ENCODE results near the gene VEGFB.
A peak's percentile ranks its signal among the peaks of the same experiment; 100 is the strongest.

The VEGFB gene

GRCh38 chr11:64235437-64236161, 1.2 kb downstream of the VEGFB start:
- Histone ChIP-seq H3K4me3 (ENCODE audit: low read depth in 1 of 2, low read length in 2 of 2) (peak overlapping the region; percentile 68 to 73), H3K27ac (ENCODE audit: low read depth, low read length) (peak overlapping the region; percentile 80), H3K27me3 (ENCODE audit: control insufficient read depth in 1 of 2, insufficient read depth in 2 of 2, low read length in 2 of 2) (no peaks in the 10 kb centered on the region), H3K9me3 (ENCODE audit: low read length) (no peaks in the 10 kb centered on the region), H3K4me1 (ENCODE audit: insufficient read depth, low read length) (peaks cover 50% of the 10 kb centered on the region), H3K36me3 (ENCODE audit: insufficient read depth, low read length) (peaks cover 20% of the 10 kb centered on the region), H3K9ac (ENCODE audit: low read length) (peak overlapping the region; percentile 68)

GRCh38 chr11:64237484-64237951, 3.1 kb downstream of the VEGFB start:
- Histone ChIP-seq H3K9me3 (ENCODE audit: low read length) (no peaks in the 10 kb centered on the region), H3K27ac (ENCODE audit: low read depth, low read length) (no peak overlapping the region), H3K4me3 (ENCODE audit: low read depth in 1 of 2, low read length in 2 of 2) (no peak overlapping the region), H3K4me1 (ENCODE audit: insufficient read depth, low read length) (peaks cover 33% of the 10 kb centered on the region), H3K27me3 (ENCODE audit: control insufficient read depth in 1 of 2, insufficient read depth in 2 of 2, low read length in 2 of 2) (no peaks in the 10 kb centered on the region), H3K9ac (ENCODE audit: low read length) (no peak overlapping the region), H3K36me3 (ENCODE audit: insufficient read depth, low read length) (peaks cover 20% of the 10 kb centered on the region)

- H3K4me1 ChIP-seq (ENCODE audit: insufficient read depth, low read length): peaks cover 29% of the 10 kb centered on the region
- H3K27ac ChIP-seq (ENCODE audit: low read depth, low read length): no peak overlapping the region
- no peaks in the 10 kb centered on the region for H3K9me3 ChIP-seq (ENCODE audit: low read length)
- no peak overlapping the region for H3K4me3 ChIP-seq (ENCODE audit: low read depth in 1 of 2, low read length in 2 of 2)
- no peaks in the 10 kb centered on the region for H3K27me3 ChIP-seq (ENCODE audit: control insufficient read depth in 1 of 2, insufficient read depth in 2 of 2, low read length in 2 of 2)
- H3K36me3 ChIP-seq (ENCODE audit: insufficient read depth, low read length): peaks cover 20% of the 10 kb centered on the region
- no peak overlapping the region for H3K9ac ChIP-seq (ENCODE audit: low read length)
Measured at GRCh38 chr11:64238076-64238475, 3.7 kb downstream of the VEGFB start.

GRCh38 chr11:64238999-64239398, 4.6 kb downstream of the VEGFB start:
- H3K9me3 ChIP-seq (ENCODE audit: low read length): no peaks in the 10 kb centered on the region

GRCh38 chr11:64239662-64240434, 5.5 kb downstream of the VEGFB start:
- no peaks in the 10 kb centered on the region for H3K9me3 ChIP-seq (ENCODE audit: low read length)
- H3K9ac ChIP-seq (ENCODE audit: low read length): peak overlapping the region; percentile 92

More at GRCh38 chr11:64238999-64239398, 4.6 kb downstream of the VEGFB start:
- H3K27ac ChIP-seq (ENCODE audit: low read depth, low read length): no peak overlapping the region
- no peak overlapping the region for H3K9ac ChIP-seq (ENCODE audit: low read length)
- peaks cover 21% of the 10 kb centered on the region for H3K4me1 ChIP-seq (ENCODE audit: insufficient read depth, low read length)
- no peak overlapping the region for H3K4me3 ChIP-seq (ENCODE audit: low read depth in 1 of 2, low read length in 2 of 2)
- H3K36me3 ChIP-seq (ENCODE audit: insufficient read depth, low read length): peaks cover 29% of the 10 kb centered on the region
- no peaks in the 10 kb centered on the region for H3K27me3 ChIP-seq (ENCODE audit: control insufficient read depth in 1 of 2, insufficient read depth in 2 of 2, low read length in 2 of 2)

GRCh38 chr11:64240435-64241240, 6.3 kb downstream of the VEGFB start, which contains the start of gene FKBP2:
FKBP2 (plus strand) TSS chr11:64241095; CDS start chr11:64242388, 1,293 bp downstream.
- Histone ChIP-seq H3K9me3 (ENCODE audit: low read length) (no peaks in the 10 kb centered on the region), H3K27ac (ENCODE audit: low read depth, low read length) (peak within 1 kb of the TSS; percentile 94), H3K4me3 (ENCODE audit: low read depth in 1 of 2, low read length in 2 of 2) (peak within 1 kb of the TSS; percentile 77), H3K9ac (ENCODE audit: low read length) (peak within 1 kb of the TSS; percentile 92), H3K4me1 (ENCODE audit: insufficient read depth, low read length) (peaks cover 21% of the 10 kb centered on the region), H3K27me3 (ENCODE audit: control insufficient read depth in 1 of 2, insufficient read depth in 2 of 2, low read length in 2 of 2) (no peaks in the 10 kb centered on the region), H3K36me3 (ENCODE audit: insufficient read depth, low read length) (peaks cover 33% of the 10 kb centered on the region)

More at GRCh38 chr11:64239662-64240434, 5.5 kb downstream of the VEGFB start:
- no peaks in the 10 kb centered on the region for H3K27me3 ChIP-seq (ENCODE audit: control insufficient read depth in 1 of 2, insufficient read depth in 2 of 2, low read length in 2 of 2)
- H3K36me3 ChIP-seq (ENCODE audit: insufficient read depth, low read length): peaks cover 33% of the 10 kb centered on the region
- peak overlapping the region; percentile 17 to 77 for H3K4me3 ChIP-seq (ENCODE audit: low read depth in 1 of 2, low read length in 2 of 2)
- peak overlapping the region; percentile 88 for H3K27ac ChIP-seq (ENCODE audit: low read depth, low read length)
- peaks cover 20% of the 10 kb centered on the region for H3K4me1 ChIP-seq (ENCODE audit: insufficient read depth, low read length)

GRCh38 chr11:64241241-64241490, 6.8 kb downstream of the VEGFB start:
- H3K27ac ChIP-seq (ENCODE audit: low read depth, low read length): peak overlapping the region; percentile 88
- H3K36me3 ChIP-seq (ENCODE audit: insufficient read depth, low read length): peaks cover 33% of the 10 kb centered on the region
- peak overlapping the region; percentile 67 to 77 for H3K4me3 ChIP-seq (ENCODE audit: low read depth in 1 of 2, low read length in 2 of 2)
- H3K9me3 ChIP-seq (ENCODE audit: low read length): no peaks in the 10 kb centered on the region
- H3K9ac ChIP-seq (ENCODE audit: low read length): no peak overlapping the region
- peaks cover 19% of the 10 kb centered on the region for H3K4me1 ChIP-seq (ENCODE audit: insufficient read depth, low read length)
- no peaks in the 10 kb centered on the region for H3K27me3 ChIP-seq (ENCODE audit: control insufficient read depth in 1 of 2, insufficient read depth in 2 of 2, low read length in 2 of 2)

GRCh38 chr11:64241491-64242374, 7.3 kb downstream of the VEGFB start:
- Histone ChIP-seq H3K9ac (ENCODE audit: low read length) (peak overlapping the region; percentile 30), H3K4me3 (ENCODE audit: low read depth in 1 of 2, low read length in 2 of 2) (peak overlapping the region; percentile 74 to 77), H3K36me3 (ENCODE audit: insufficient read depth, low read length) (peaks cover 33% of the 10 kb centered on the region), H3K27ac (ENCODE audit: low read depth, low read length) (peak overlapping the region; percentile 94), H3K9me3 (ENCODE audit: low read length) (no peaks in the 10 kb centered on the region), H3K4me1 (ENCODE audit: insufficient read depth, low read length) (peaks cover 19% of the 10 kb centered on the region), H3K27me3 (ENCODE audit: control insufficient read depth in 1 of 2, insufficient read depth in 2 of 2, low read length in 2 of 2) (no peaks in the 10 kb centered on the region)

- no peak overlapping the region for H3K27ac ChIP-seq (ENCODE audit: low read depth, low read length)
- H3K4me1 ChIP-seq (ENCODE audit: insufficient read depth, low read length): peaks cover 27% of the 10 kb centered on the region
Measured at GRCh38 chr11:64243236-64243854, 9.0 kb downstream of the VEGFB start.

GRCh38 chr11:64244107-64244506, 9.7 kb downstream of the VEGFB start:
- H3K27me3 ChIP-seq (ENCODE audit: control insufficient read depth in 1 of 2, insufficient read depth in 2 of 2, low read length in 2 of 2): no peaks in the 10 kb centered on the region
- no peak overlapping the region for H3K27ac ChIP-seq (ENCODE audit: low read depth, low read length)

More at GRCh38 chr11:64243236-64243854, 9.0 kb downstream of the VEGFB start:
- H3K4me3 ChIP-seq (ENCODE audit: low read depth in 1 of 2, low read length in 2 of 2): no peak overlapping the region
- H3K27me3 ChIP-seq (ENCODE audit: control insufficient read depth in 1 of 2, insufficient read depth in 2 of 2, low read length in 2 of 2): no peaks in the 10 kb centered on the region
- peaks cover 21% of the 10 kb centered on the region for H3K36me3 ChIP-seq (ENCODE audit: insufficient read depth, low read length)
- no peak overlapping the region for H3K9ac ChIP-seq (ENCODE audit: low read length)
- H3K9me3 ChIP-seq (ENCODE audit: low read length): no peaks in the 10 kb centered on the region

More at GRCh38 chr11:64244107-64244506, 9.7 kb downstream of the VEGFB start:
- Histone ChIP-seq H3K36me3 (ENCODE audit: insufficient read depth, low read length) (peaks cover 14% of the 10 kb centered on the region), H3K4me1 (ENCODE audit: insufficient read depth, low read length) (peaks cover 27% of the 10 kb centered on the region), H3K9ac (ENCODE audit: low read length) (no peak overlapping the region), H3K4me3 (ENCODE audit: low read depth in 1 of 2, low read length in 2 of 2) (no peak overlapping the region), H3K9me3 (ENCODE audit: low read length) (no peaks in the 10 kb centered on the region)
